ENCODE results near the gene KCNJ4. TPM values are rescaled to one million over a fixed set of nuclear protein-coding genes. Genes with fewer than 3 reads are reported as not detected.

The KCNJ4 gene
- total RNA-seq, 4 donors from 2014 or later = not detected

GRCh38 chr22:38489561-38490145, 34.7 kb upstream of the KCNJ4 start:
- no peaks in the 10 kb centered on the region for H3K9me3 ChIP-seq
- no peak overlapping the region for H3K4me3 ChIP-seq
- TF ChIP-seq POLR2AphosphoS5 (IDR thresholded peaks at IDR 0.05) = peak; percentile 10
- TF ChIP-seq POLR2A (IDR thresholded peaks at IDR 0.05) = no peak
- TF ChIP-seq EP300 (IDR thresholded peaks at IDR 0.05) = no peak
- no peak for TF ChIP-seq CTCF (IDR thresholded peaks at IDR 0.05)
- peaks cover 4 to 74% (median 13%) of the 10 kb centered on the region in 3 donors for H3K4me1 ChIP-seq
- no peaks in the 10 kb centered on the region for H3K27me3 ChIP-seq
- H3K36me3 ChIP-seq = peaks cover 21 to 100% of the 10 kb centered on the region in 2 donors
- WGBS, 2 donors (ENCODE audit: low coverage in 1 of 2) = 58 to 75% methylated on average over 7 of the region's 7 CpGs
- no peak for ATAC-seq
- H3K27ac ChIP-seq = peak overlapping the region in 3 of 4 donors; percentile 43 to 74 (median 53)

GRCh38 chr22:38489142-38489541, 34.1 kb upstream of the KCNJ4 start:
- Histone ChIP-seq H3K27ac (peak overlapping the region in 1 of 4 donors; percentile 53), H3K27me3 (no peaks in the 10 kb centered on the region), H3K36me3 (peaks cover 21 to 100% of the 10 kb centered on the region in 2 donors), H3K4me3 (no peak overlapping the region), H3K9me3 (no peaks in the 10 kb centered on the region), H3K4me1 (peaks cover 4 to 69% (median 13%) of the 10 kb centered on the region in 3 donors)
- 85 to 90% methylated on average over 12 of the region's 17 CpGs for WGBS, 2 donors (ENCODE audit: low coverage in 1 of 2)
- TF ChIP-seq POLR2AphosphoS5 (IDR thresholded peaks at IDR 0.05) (no peak), POLR2A (IDR thresholded peaks at IDR 0.05) (no peak), EP300 (IDR thresholded peaks at IDR 0.05) (no peak), CTCF (IDR thresholded peaks at IDR 0.05) (no peak)
- ATAC-seq = no peak

- ATAC-seq = no peak
- 35 to 75% methylated on average over 2 of the region's 6 CpGs for WGBS, 2 donors (ENCODE audit: low coverage in 1 of 2)
- no peak overlapping the region for H3K4me3 ChIP-seq
- TF ChIP-seq CTCF (IDR thresholded peaks at IDR 0.05) (no peak), POLR2A (IDR thresholded peaks at IDR 0.05) (no peak), POLR2AphosphoS5 (IDR thresholded peaks at IDR 0.05) (no peak), EP300 (IDR thresholded peaks at IDR 0.05) (no peak)
- H3K27me3 ChIP-seq = no peaks in the 10 kb centered on the region
- peaks cover 17 to 100% of the 10 kb centered on the region in 2 donors for H3K36me3 ChIP-seq
- no peaks in the 10 kb centered on the region for H3K9me3 ChIP-seq
- peak overlapping the region in 1 of 4 donors; percentile 39 for H3K27ac ChIP-seq
- H3K4me1 ChIP-seq = peaks cover 4 to 58% (median 13%) of the 10 kb centered on the region in 3 donors
Observed at GRCh38 chr22:38487946-38488345, 32.9 kb upstream of the KCNJ4 start.

- Histone ChIP-seq H3K27me3 (no peaks in the 10 kb centered on the region), H3K9me3 (no peaks in the 10 kb centered on the region), H3K36me3 (peaks cover 15 to 100% of the 10 kb centered on the region in 2 donors), H3K4me3 (no peak overlapping the region), H3K27ac (peak overlapping the region in 1 of 4 donors; percentile 18), H3K4me1 (peaks cover 0 to 36% (median 5%) of the 10 kb centered on the region in 3 donors)
- WGBS, 2 donors (ENCODE audit: low coverage in 1 of 2) = 15 to 56% methylated on average over 3 to 5 of the region's 5 CpGs
- ATAC-seq = peak; percentile 42
- no peak for TF ChIP-seq EP300 (IDR thresholded peaks at IDR 0.05)
- peak; percentile 7 for TF ChIP-seq POLR2AphosphoS5 (IDR thresholded peaks at IDR 0.05)
Observed at GRCh38 chr22:38485783-38486182, 30.8 kb upstream of the KCNJ4 start.

- ATAC-seq = no peak
- Histone ChIP-seq H3K27me3 (no peaks in the 10 kb centered on the region), H3K4me1 (peaks cover 0 to 21% (median 0%) of the 10 kb centered on the region in 3 donors), H3K4me3 (no peak overlapping the region), H3K27ac (no peak overlapping the region), H3K9me3 (no peaks in the 10 kb centered on the region), H3K36me3 (peaks cover 15 to 97% of the 10 kb centered on the region in 2 donors)
- TF ChIP-seq POLR2AphosphoS5 (IDR thresholded peaks at IDR 0.05) (no peak), POLR2A (IDR thresholded peaks at IDR 0.05) (no peak), EP300 (IDR thresholded peaks at IDR 0.05) (no peak), CTCF (IDR thresholded peaks at IDR 0.05) (no peak)
- 27 to 40% methylated on average over 1 of the region's 1 CpG for WGBS, 2 donors (ENCODE audit: low coverage in 1 of 2)
Observed at GRCh38 chr22:38484244-38484643, 29.2 kb upstream of the KCNJ4 start.
